ENCODE results near the gene MDFIC2. TPM values are rescaled to one million over a fixed set of nuclear protein-coding genes. Genes with fewer than 3 reads are reported as not detected.

The MDFIC2 gene
- total and polyA plus RNA-seq, 2 experiments from 2014 or later = not detected

GRCh38 chr3:70249509-70250160 lies 62.8 kb downstream of the MDFIC2 start:
- Histone ChIP-seq H3K36me3 (ENCODE audit: insufficient read depth) (no peaks in the 10 kb centered on the region), H4K20me1 (replicated peaks; ENCODE audit: insufficient read depth) (no peaks in the 10 kb centered on the region), H3K4me2 (no peak overlapping the region), H3K4me3 (no peak overlapping the region), H3K9me2 (ENCODE audit: insufficient read depth) (peaks cover 6% of the 10 kb centered on the region; the same call in 1 of the 2 replicates), H3K27me3 (ENCODE audit: insufficient read depth) (no peaks in the 10 kb centered on the region), H3K79me2 (replicated peaks; ENCODE audit: insufficient read depth) (no peaks in the 10 kb centered on the region), H2AFZ (no peak overlapping the region), H3F3A (replicated peaks; ENCODE audit: low read depth) (no peaks in the 10 kb centered on the region), H3K27ac (ENCODE audit: low read depth) (no peak overlapping the region), H3K4me1 (ENCODE audit: insufficient read depth) (peaks cover 15% of the 10 kb centered on the region; the same call in 1 of the 2 replicates)
- no peaks in the 10 kb centered on the region for H3K36me3 Mint-ChIP-seq (ENCODE audit: low read depth)
- H3K27me3 Mint-ChIP-seq (ENCODE audit: insufficient read depth, low read depth, poor library complexity) = no peaks in the 10 kb centered on the region
- DNase-seq (ENCODE audit: low spot score) (no peak), ATAC-seq (no peak)
- H3K4me3 Mint-ChIP-seq = no peak overlapping the region
- peaks cover 13% of the 10 kb centered on the region for H3K4me1 Mint-ChIP-seq
- no peak overlapping the region for H3K27ac Mint-ChIP-seq
- no peaks in the 10 kb centered on the region for H3K9me3 Mint-ChIP-seq
- TF ChIP-seq EZH2phosphoT487 (IDR thresholded peaks at IDR 0.05; ENCODE audit: unreplicated experiment) = no peak
- no peak for TF ChIP-seq EZH2 (IDR thresholded peaks at IDR 0.05; ENCODE audit: low read depth, unreplicated experiment)
- TF ChIP-seq REST (IDR thresholded peaks at IDR 0.05; ENCODE audit: unreplicated experiment) = no peak
- no peak for TF ChIP-seq NANOG (IDR thresholded peaks at IDR 0.05; ENCODE audit: borderline replicate concordance)
- no peak for TF ChIP-seq CREB1 (CRISPR knock-in tag; IDR thresholded peaks at IDR 0.05; ENCODE audit: low read depth)
- no peak for TF ChIP-seq ZNF462 (CRISPR knock-in tag; IDR thresholded peaks at IDR 0.05)
- no peak for TF ChIP-seq STAT1 (IDR thresholded peaks at IDR 0.05; ENCODE audit: unreplicated experiment)
- TF ChIP-seq JUNB (IDR thresholded peaks at IDR 0.05; ENCODE audit: unreplicated experiment) = no peak
- no peak for TF ChIP-seq ETS1 (IDR thresholded peaks at IDR 0.05)
- no peak for TF ChIP-seq ZNF331 (CRISPR knock-in tag; IDR thresholded peaks at IDR 0.05; ENCODE audit: low read depth)
- TF ChIP-seq ZNF114 (CRISPR knock-in tag; IDR thresholded peaks at IDR 0.05) = no peak
- no peak for TF ChIP-seq CTCF (conservative IDR thresholded peaks at IDR 0.05; ENCODE audit: low read depth in 2 of 2)
- TF ChIP-seq POLR2AphosphoS5 (IDR thresholded peaks at IDR 0.05; ENCODE audit: low read depth) = no peak
